ENCODE results near the gene SUMO4.

The SUMO4 gene

DNA sequence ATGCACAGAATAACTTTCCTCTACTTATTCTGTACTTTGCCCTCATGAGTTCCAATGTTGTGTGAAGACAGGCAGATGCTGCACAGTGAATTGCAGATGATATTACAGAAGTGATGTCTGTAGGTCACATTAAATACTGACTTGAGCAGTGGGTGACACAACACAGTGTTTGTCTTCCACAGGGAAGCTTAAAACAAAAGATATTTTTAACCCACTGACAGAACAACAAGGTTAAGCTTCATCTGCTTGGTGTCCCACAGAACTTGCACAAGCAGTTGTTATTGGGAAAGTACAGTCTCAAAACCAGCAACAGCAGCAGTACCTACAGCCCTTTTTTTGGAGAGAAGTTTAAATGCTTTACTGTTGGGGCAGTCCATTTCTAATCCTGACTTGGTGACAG is 10.5 kb downstream of the SUMO4 start (continued):
- TF ChIP-seq, protein P1, sequence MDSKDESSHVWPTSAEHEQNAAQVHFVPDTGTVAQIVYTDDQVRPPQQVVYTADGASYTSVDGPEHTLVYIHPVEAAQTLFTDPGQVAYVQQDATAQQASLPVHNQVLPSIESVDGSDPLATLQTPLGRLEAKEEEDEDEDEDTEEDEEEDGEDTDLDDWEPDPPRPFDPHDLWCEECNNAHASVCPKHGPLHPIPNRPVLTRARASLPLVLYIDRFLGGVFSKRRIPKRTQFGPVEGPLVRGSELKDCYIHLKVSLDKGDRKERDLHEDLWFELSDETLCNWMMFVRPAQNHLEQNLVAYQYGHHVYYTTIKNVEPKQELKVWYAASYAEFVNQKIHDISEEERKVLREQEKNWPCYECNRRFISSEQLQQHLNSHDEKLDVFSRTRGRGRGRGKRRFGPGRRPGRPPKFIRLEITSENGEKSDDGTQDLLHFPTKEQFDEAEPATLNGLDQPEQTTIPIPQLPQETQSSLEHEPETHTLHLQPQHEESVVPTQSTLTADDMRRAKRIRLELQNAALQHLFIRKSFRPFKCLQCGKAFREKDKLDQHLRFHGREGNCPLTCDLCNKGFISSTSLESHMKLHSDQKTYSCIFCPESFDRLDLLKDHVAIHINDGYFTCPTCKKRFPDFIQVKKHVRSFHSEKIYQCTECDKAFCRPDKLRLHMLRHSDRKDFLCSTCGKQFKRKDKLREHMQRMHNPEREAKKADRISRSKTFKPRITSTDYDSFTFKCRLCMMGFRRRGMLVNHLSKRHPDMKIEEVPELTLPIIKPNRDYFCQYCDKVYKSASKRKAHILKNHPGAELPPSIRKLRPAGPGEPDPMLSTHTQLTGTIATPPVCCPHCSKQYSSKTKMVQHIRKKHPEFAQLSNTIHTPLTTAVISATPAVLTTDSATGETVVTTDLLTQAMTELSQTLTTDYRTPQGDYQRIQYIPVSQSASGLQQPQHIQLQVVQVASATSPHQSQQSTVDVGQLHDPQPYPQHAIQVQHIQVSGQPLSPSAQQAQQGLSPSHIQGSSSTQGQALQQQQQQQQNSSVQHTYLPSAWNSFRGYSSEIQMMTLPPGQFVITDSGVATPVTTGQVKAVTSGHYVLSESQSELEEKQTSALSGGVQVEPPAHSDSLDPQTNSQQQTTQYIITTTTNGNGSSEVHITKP (tag by site-specific recombination; IDR thresholded peaks at IDR 0.05) = no peak
- TF ChIP-seq ZNF658 (tag by site-specific recombination; IDR thresholded peaks at IDR 0.05) = no peak
- no peak for TF ChIP-seq SALL2 (tag by site-specific recombination; IDR thresholded peaks at IDR 0.05; ENCODE audit: borderline replicate concordance)
- no peak for TF ChIP-seq ZFP69B (tag by site-specific recombination; IDR thresholded peaks at IDR 0.05)
- no peak for TF ChIP-seq ZNF423 (tag by site-specific recombination; IDR thresholded peaks at IDR 0.05)
- no peak for TF ChIP-seq ZNF132 (tag by site-specific recombination; IDR thresholded peaks at IDR 0.05; ENCODE audit: borderline replicate concordance)

DNA sequence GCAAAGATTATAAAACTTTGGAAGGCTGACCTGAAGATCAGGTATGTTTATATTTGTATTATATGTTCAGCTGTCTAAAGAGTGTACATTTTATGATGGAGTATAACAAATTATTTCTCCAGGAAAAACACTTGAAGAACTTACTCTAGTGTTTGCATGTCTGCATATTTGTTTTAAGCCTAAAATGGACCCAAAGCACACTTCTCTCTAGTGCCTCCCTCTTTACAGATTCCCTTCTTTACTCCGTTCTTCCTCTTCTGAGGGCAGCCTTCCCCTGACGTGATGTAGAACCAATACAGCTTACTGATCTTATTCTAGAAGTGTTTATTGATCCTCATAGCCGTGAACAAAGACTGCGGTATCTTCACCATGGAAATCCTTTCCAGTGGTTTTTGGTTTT is 13.9 kb downstream of the SUMO4 start:
- Histone ChIP-seq H3K4me1 (ENCODE audit: control insufficient read depth, insufficient read depth, low read length) (no peaks in the 10 kb centered on the region), H3K4me3 (ENCODE audit: low read depth, low read length) (no peak overlapping the region), H3K9me3 (ENCODE audit: control insufficient read depth, insufficient read depth, low read depth, low read length) (no peaks in the 10 kb centered on the region), H3K27ac (ENCODE audit: extremely low read depth, low read depth, low read length) (no peak overlapping the region), H3K36me3 (ENCODE audit: control insufficient read depth in 2 of 2, insufficient read depth in 1 of 2, low read length in 2 of 2) (peaks cover 7 to 29% of the 10 kb centered on the region in 2 experiments; a peak in 2 of 3 replicates)
- ChIA-PET CTCF (interaction anchor here (0.5 to 1.3 kb wide), 3 partner anchors 18 to 260 kb away, joined by 3 to 7 read pairs (median 6); no protein-coding TSS in a partner anchor), POLR2A (no interaction called here)
- TF ChIP-seq ZNF404 (tag by site-specific recombination; IDR thresholded peaks at IDR 0.05) (no peak), ZNF501 (tag by site-specific recombination; IDR thresholded peaks at IDR 0.05) (no peak), ZNF558 (tag by site-specific recombination; IDR thresholded peaks at IDR 0.05) (no peak), HOXD13 (CRISPR knock-in tag; IDR thresholded peaks at IDR 0.05; ENCODE audit: borderline replicate concordance) (no peak), ZNF37A (tag by site-specific recombination; IDR thresholded peaks at IDR 0.05) (no peak)

DNA sequence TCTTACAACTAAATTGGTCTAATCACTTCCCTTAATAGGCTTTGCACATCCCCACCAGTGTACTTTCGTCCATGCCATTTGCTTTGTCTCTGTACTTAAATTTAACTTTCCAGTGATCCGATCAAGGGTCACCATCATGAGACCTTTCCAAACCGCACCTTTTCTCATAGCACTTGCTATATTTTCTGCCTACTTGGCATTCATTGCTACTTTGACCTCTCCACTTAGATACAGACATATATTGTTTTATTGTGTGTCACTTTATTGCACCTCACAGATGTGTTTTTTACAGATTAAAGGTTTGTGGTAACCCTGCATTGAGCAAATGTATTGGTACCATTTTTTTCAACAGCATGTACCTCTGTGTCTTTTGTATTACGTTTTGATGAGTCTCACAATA is 14.8 kb downstream of the SUMO4 start:
- no peak for TF ChIP-seq ZNF521 (tag by site-specific recombination; IDR thresholded peaks at IDR 0.05)
- no peak for TF ChIP-seq ZNF274 (IDR thresholded peaks at IDR 0.05; ENCODE audit: low read length)
- TF ChIP-seq ZNF274 (tag by site-specific recombination; IDR thresholded peaks at IDR 0.05; ENCODE audit: borderline replicate concordance) = no peak
- no peak for TF ChIP-seq SETDB1 (IDR thresholded peaks at IDR 0.05; ENCODE audit: insufficient read length, low read length)
- TF ChIP-seq, protein P2, sequence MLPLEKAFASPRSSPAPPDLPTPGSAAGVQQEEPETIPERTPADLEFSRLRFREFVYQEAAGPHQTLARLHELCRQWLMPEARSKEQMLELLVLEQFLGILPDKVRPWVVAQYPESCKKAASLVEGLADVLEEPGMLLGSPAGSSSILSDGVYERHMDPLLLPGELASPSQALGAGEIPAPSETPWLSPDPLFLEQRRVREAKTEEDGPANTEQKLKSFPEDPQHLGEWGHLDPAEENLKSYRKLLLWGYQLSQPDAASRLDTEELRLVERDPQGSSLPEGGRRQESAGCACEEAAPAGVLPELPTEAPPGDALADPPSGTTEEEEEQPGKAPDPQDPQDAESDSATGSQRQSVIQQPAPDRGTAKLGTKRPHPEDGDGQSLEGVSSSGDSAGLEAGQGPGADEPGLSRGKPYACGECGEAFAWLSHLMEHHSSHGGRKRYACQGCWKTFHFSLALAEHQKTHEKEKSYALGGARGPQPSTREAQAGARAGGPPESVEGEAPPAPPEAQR (tag by site-specific recombination; IDR thresholded peaks at IDR 0.05) = no peak
- no peak for TF ChIP-seq ZNF426 (tag by site-specific recombination; IDR thresholded peaks at IDR 0.05)
- TF ChIP-seq ZNF76 (tag by site-specific recombination; IDR thresholded peaks at IDR 0.05; ENCODE audit: borderline replicate concordance, low read depth) = no peak
- TF ChIP-seq, protein P3, sequence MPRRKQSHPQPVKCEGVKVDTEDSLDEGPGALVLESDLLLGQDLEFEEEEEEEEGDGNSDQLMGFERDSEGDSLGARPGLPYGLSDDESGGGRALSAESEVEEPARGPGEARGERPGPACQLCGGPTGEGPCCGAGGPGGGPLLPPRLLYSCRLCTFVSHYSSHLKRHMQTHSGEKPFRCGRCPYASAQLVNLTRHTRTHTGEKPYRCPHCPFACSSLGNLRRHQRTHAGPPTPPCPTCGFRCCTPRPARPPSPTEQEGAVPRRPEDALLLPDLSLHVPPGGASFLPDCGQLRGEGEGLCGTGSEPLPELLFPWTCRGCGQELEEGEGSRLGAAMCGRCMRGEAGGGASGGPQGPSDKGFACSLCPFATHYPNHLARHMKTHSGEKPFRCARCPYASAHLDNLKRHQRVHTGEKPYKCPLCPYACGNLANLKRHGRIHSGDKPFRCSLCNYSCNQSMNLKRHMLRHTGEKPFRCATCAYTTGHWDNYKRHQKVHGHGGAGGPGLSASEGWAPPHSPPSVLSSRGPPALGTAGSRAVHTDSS (tag by site-specific recombination; IDR thresholded peaks at IDR 0.05) = no peak
- no peak for TF ChIP-seq ZBTB20 (tag by site-specific recombination; IDR thresholded peaks at IDR 0.05)
- no peak for TF ChIP-seq ZNF423 (tag by site-specific recombination; IDR thresholded peaks at IDR 0.05)
- ChIA-PET CTCF (interaction anchor here (0.7 to 1.3 kb wide), 2 partner anchors 17 to 335 kb away, joined by 3 to 7 read pairs; no protein-coding TSS in a partner anchor), POLR2A (no interaction called here)
- H3K36me3 ChIP-seq (ENCODE audit: control insufficient read depth in 2 of 2, insufficient read depth in 1 of 2, low read length in 2 of 2) = peaks cover 7 to 21% of the 10 kb centered on the region in 2 experiments; a peak in 2 of 3 replicates
- H3K9me3 ChIP-seq (ENCODE audit: control insufficient read depth, insufficient read depth, low read depth, low read length) = no peaks in the 10 kb centered on the region
- H3K4me3 ChIP-seq (ENCODE audit: low read depth, low read length) = no peak overlapping the region
- no peaks in the 10 kb centered on the region for H3K4me1 ChIP-seq (ENCODE audit: control insufficient read depth, insufficient read depth, low read length)
- H3K27ac ChIP-seq (ENCODE audit: extremely low read depth, low read depth, low read length) = no peak overlapping the region
